ENCODE results near the gene PLA2G2E.
A peak's percentile ranks its signal among the peaks of the same experiment; 100 is the strongest.
"Not testable (repeated sequence)": the region's sequence is repeated elsewhere in the genome, so short reads cannot be mapped to it uniquely, and the experiment has no call there.

Gene PLA2G2E

GRCh38 chr1:19923137-19923952 is at the start of gene PLA2G2E:
Gene PLA2G2E, minus strand, starts transcription at chr1:19923617. Its CDS starts 58 bp downstream, at chr1:19923559.
- DNase-seq = no peak

- DNase-seq = no peak
Measured at GRCh38 chr1:19971664-19972063, 48.2 kb upstream of the PLA2G2E start.

- DNase-seq = peak; percentile 20
Measured at GRCh38 chr1:19969898-19970660, 46.7 kb upstream of the PLA2G2E start.

GRCh38 chr1:19967808-19968207 is 44.4 kb upstream of the PLA2G2E start:
- DNase-seq = no peak

- DNase-seq = no peak
Measured at GRCh38 chr1:19964542-19964941, 41.1 kb upstream of the PLA2G2E start.

- DNase-seq = no peak
Measured at GRCh38 chr1:19963636-19964035, 40.2 kb upstream of the PLA2G2E start.

- DNase-seq = no peak
Measured at GRCh38 chr1:19960591-19960990, 37.2 kb upstream of the PLA2G2E start.

- DNase-seq = no peak
Measured at GRCh38 chr1:19957779-19958178, 34.4 kb upstream of the PLA2G2E start.

GRCh38 chr1:19955534-19956170 is 32.2 kb upstream of the PLA2G2E start:
- peak; percentile 66 for DNase-seq

- no peak for DNase-seq
Measured at GRCh38 chr1:19954059-19954458, 30.6 kb upstream of the PLA2G2E start.

GRCh38 chr1:19949016-19949415 is 25.6 kb upstream of the PLA2G2E start:
- peak; percentile 1 for DNase-seq

GRCh38 chr1:19946971-19947370 is 23.6 kb upstream of the PLA2G2E start:
- DNase-seq = no peak

GRCh38 chr1:19946331-19946751 is 22.9 kb upstream of the PLA2G2E start:
- no peak for DNase-seq

GRCh38 chr1:19945914-19946313 is 22.5 kb upstream of the PLA2G2E start:
- no peak for DNase-seq

GRCh38 chr1:19942657-19943056 is 19.2 kb upstream of the PLA2G2E start:
- no peak for DNase-seq

GRCh38 chr1:19942088-19942487 is 18.7 kb upstream of the PLA2G2E start:
- DNase-seq = no peak

- DNase-seq = no peak
Measured at GRCh38 chr1:19941206-19941568, 17.8 kb upstream of the PLA2G2E start.

GRCh38 chr1:19940486-19941205 is 17.2 kb upstream of the PLA2G2E start:
- no peak for DNase-seq

GRCh38 chr1:19938472-19938871 is 15.1 kb upstream of the PLA2G2E start:
- no peak for DNase-seq

- DNase-seq = peak; percentile 56
Measured at GRCh38 chr1:19936061-19936750, 12.8 kb upstream of the PLA2G2E start.

- no peak for DNase-seq
Measured at GRCh38 chr1:19934336-19934735, 10.9 kb upstream of the PLA2G2E start.

GRCh38 chr1:19932866-19933265 is 9.4 kb upstream of the PLA2G2E start:
- no peak for DNase-seq

- not testable (repeated sequence) for DNase-seq
Measured at GRCh38 chr1:19927130-19927421, 3.7 kb upstream of the PLA2G2E start.

Measured in MV-4-11 (cell line).